IPS-15b (cell line): Measurements from ENCODE around the gene DSTYK.
A peak's percentile ranks its signal among the peaks of the same experiment; 100 is the strongest.

Experiments
- H3K27me3 ChIP-seq: one replicate; pipeline ENCODE4 v1.6.1; 2013; ENCODE audit warnings: low read length; ENCODE audit not compliant: control insufficient read depth, insufficient read depth
- H3K36me3 ChIP-seq: one replicate; pipeline ENCODE4 v1.6.1; 2013; ENCODE audit warnings: low read length; ENCODE audit not compliant: control insufficient read depth, insufficient read depth
- H3K4me1 ChIP-seq: one replicate; pipeline ENCODE4 v1.6.1; 2013; ENCODE audit warnings: mild to moderate bottlenecking, low read length; ENCODE audit not compliant: control insufficient read depth, insufficient read depth
- H3K4me3 ChIP-seq: one replicate; pipeline ENCODE4 v1.5.1; 2013; ENCODE audit warnings: low read depth, low read length
- H3K9ac ChIP-seq: one replicate; pipeline ENCODE4 v1.6.1; 2013; ENCODE audit warnings: low read depth, mild to moderate bottlenecking, low read length
- H3K9me3 ChIP-seq: one replicate; pipeline ENCODE4 v1.6.1; 2013; ENCODE audit warnings: mild to moderate bottlenecking, low read length; ENCODE audit not compliant: control insufficient read depth, insufficient read depth

DSTYK gene

DNA sequence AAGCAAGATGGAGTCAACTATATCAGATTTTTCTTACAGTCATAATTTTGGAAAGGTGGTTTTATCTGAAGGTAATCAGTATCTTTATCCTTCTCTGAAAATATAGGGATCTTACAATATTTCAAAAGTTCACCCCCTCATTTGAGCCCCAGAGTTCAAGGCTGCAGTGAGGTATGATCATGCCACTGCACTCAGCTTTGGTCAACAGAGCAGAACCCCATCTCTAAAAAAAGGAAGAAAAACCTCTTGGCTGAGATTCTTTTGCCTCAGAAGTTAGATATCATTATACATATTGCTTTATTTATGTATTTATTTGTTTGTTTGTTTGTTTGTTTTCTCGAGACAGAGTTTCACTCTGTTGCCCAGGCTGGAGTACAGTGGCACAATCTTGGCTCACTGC, 78.2 kb downstream of the DSTYK start:
- Histone ChIP-seq H3K27me3 (no peaks in the 10 kb centered on the region), H3K9me3 (no peaks in the 10 kb centered on the region), H3K4me3 (no peak overlapping the region), H3K36me3 (no peaks in the 10 kb centered on the region), H3K9ac (no peak overlapping the region), H3K4me1 (peaks cover 3% of the 10 kb centered on the region)

DNA sequence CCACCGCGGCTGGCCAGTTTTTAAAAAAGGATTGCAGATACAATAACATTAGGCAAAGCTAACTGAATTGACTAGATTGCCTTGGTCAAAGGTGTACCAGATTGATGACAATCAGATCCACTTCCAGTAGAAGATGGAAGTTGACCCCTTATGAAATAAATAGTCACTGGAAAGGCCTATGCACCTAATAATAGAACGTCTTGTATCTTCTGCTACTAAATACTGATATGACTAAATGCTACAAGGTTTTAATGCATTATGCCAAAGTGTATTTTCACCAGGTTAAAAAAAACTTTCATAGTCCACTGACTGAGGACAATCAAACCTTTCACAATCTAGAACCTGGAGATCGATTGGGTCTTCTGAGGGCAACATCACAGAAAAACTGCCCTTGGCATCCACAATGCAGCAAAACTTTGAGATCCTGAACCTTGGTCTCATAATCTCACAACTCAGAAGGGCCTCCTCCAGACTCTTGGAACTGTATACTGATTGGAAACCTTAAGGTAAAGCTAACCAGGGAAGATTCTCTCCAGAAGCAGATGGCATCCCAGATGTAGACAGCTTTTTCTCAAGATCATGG, 82.0 kb downstream of the DSTYK start:
- no peaks in the 10 kb centered on the region for H3K27me3 ChIP-seq
- no peaks in the 10 kb centered on the region for H3K36me3 ChIP-seq
- H3K4me1 ChIP-seq: no peaks in the 10 kb centered on the region
- H3K9me3 ChIP-seq: no peaks in the 10 kb centered on the region
- H3K4me3 ChIP-seq: no peak overlapping the region
- H3K9ac ChIP-seq: no peak overlapping the region

GRCh38 chr1:205128050-205128449, 83.5 kb downstream of the DSTYK start:
- Histone ChIP-seq H3K4me1 (no peaks in the 10 kb centered on the region), H3K9me3 (no peaks in the 10 kb centered on the region), H3K36me3 (no peaks in the 10 kb centered on the region), H3K9ac (no peak overlapping the region), H3K4me3 (no peak overlapping the region), H3K27me3 (no peaks in the 10 kb centered on the region)

DNA sequence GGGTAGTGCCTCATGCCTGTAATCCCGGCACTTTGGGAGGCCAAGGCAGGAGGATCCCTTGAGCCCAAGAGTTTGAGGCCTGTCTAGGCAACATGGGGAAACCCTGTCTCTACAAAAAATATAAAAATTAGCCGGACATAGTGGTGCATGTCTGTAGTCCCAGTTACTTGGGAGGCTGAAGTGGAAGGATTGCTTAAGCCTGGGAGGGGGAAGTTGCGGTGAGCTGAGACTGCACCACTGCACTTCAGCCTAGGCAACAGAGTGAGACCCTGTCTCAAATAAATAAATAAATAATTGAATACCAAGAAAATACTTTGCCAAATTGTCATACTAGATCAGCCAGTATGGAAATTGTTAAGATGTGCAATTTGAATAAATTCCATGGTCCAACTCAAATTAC, 83.9 kb downstream of the DSTYK start:
- no peaks in the 10 kb centered on the region for H3K9me3 ChIP-seq
- H3K36me3 ChIP-seq: no peaks in the 10 kb centered on the region
- no peaks in the 10 kb centered on the region for H3K27me3 ChIP-seq
- no peak overlapping the region for H3K9ac ChIP-seq
- no peak overlapping the region for H3K4me3 ChIP-seq
- H3K4me1 ChIP-seq: no peaks in the 10 kb centered on the region

DNA sequence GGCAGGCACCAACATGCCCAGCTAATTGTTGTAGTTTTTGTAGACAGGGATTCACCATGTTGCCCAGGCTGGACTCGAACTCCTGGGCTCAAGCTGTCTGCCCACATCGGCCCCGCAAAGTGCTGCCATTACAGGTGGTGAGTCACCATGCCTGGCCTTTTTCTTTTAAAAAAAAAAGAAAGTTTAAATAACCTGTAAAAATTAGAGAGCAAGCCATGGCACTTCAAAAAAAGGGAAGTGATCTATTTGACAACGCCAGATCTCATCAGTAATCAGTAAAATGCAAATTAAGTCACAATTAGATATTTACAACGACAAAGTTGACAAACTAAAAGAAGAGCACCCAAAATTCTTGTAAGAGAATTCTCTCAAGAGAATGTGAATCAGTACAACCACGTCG, 86.8 kb downstream of the DSTYK start:
- Histone ChIP-seq H3K36me3 (no peaks in the 10 kb centered on the region), H3K4me3 (no peak overlapping the region), H3K4me1 (peaks cover 7% of the 10 kb centered on the region), H3K9ac (no peak overlapping the region), H3K27me3 (no peaks in the 10 kb centered on the region), H3K9me3 (no peaks in the 10 kb centered on the region)

DNA sequence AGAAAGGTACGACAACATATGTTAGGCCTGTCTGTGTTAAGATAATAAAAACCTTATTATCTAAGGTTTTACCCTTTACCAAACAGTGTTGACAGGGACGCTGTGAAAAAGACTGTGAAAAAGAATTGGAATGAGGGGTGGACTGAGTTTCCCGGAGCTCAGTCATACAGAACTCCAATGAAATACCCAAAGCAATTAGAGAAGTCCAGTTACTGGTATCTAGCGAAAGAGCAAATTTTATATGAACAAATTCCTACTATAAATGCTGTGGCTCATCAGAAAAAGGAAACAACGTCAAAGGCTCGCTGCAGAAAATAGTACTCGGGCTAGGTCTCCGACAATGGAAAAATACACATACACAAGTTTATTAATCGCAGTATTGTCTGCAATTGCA, 89.0 kb downstream of the DSTYK start:
- H3K4me1 ChIP-seq: peaks cover 7% of the 10 kb centered on the region
- H3K9ac ChIP-seq: peak overlapping the region; percentile 17
- no peaks in the 10 kb centered on the region for H3K36me3 ChIP-seq
- no peaks in the 10 kb centered on the region for H3K9me3 ChIP-seq
- peak overlapping the region; percentile 96 for H3K4me3 ChIP-seq
- H3K27me3 ChIP-seq: no peaks in the 10 kb centered on the region

- Histone ChIP-seq H3K36me3 (no peaks in the 10 kb centered on the region), H3K9ac (peak within 1 kb of the TSS; percentile 96), H3K27me3 (no peaks in the 10 kb centered on the region), H3K4me1 (peaks cover 7% of the 10 kb centered on the region), H3K9me3 (no peaks in the 10 kb centered on the region), H3K4me3 (peak within 1 kb of the TSS; percentile 96)
These were observed 89.6 kb downstream of the DSTYK start, which contains the start of gene RBBP5 for GRCh38 chr1:205121660-205122488. Gene RBBP5 (minus strand): TSS chr1:205121978. CDS start chr1:205121873, 105 bp downstream.

DNA sequence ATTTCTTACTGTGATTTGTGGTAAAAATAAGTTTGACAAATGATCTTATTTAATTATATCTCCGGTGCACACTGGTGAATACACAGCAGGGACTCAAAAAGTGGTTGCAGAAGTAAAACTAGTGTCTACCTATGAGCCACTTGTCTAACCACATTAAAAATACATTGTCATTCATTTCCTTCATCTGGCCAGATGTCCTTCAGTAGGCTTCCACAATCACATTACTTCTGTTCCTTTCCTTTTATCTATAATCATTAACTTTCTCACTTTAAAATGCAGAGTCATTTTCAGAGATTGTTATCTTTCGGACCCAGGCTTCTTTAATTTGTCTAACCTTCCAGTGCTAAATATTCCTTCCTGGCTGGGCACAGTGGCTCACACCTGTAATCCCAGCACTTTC, 92.8 kb downstream of the DSTYK start:
- Histone ChIP-seq H3K4me3 (no peak overlapping the region), H3K9me3 (no peaks in the 10 kb centered on the region), H3K4me1 (peaks cover 7% of the 10 kb centered on the region), H3K36me3 (no peaks in the 10 kb centered on the region), H3K9ac (no peak overlapping the region), H3K27me3 (no peaks in the 10 kb centered on the region)

- Histone ChIP-seq H3K4me3 (no peak overlapping the region), H3K4me1 (no peaks in the 10 kb centered on the region), H3K9me3 (no peaks in the 10 kb centered on the region), H3K36me3 (no peaks in the 10 kb centered on the region), H3K9ac (no peak overlapping the region), H3K27me3 (no peaks in the 10 kb centered on the region)
These were observed 100.1 kb downstream of the DSTYK start for GRCh38 chr1:205111354-205111753.

DNA sequence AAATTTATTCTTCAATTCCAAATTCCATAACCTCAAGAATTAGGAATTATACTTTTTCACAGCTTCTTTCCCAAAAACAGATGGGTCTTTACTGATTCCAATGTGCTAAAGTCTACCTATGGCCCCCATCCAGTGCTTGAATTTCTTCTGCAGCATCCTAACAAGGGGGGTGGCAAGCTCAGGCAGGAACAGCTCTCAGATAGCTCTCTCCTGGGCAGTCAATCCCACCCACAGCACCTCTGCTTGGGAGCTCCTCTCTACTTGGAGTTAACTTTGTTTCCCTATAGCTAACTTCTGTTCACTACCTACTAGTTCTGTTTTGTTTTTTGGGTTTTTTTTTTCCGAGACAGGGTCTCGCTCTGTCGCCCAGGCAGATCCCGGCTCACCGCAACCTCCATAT, 101.8 kb downstream of the DSTYK start:
- H3K36me3 ChIP-seq: peaks cover 4% of the 10 kb centered on the region
- H3K9me3 ChIP-seq: no peaks in the 10 kb centered on the region
- no peak overlapping the region for H3K4me3 ChIP-seq
- no peaks in the 10 kb centered on the region for H3K4me1 ChIP-seq
- H3K27me3 ChIP-seq: no peaks in the 10 kb centered on the region
- no peak overlapping the region for H3K9ac ChIP-seq

DNA sequence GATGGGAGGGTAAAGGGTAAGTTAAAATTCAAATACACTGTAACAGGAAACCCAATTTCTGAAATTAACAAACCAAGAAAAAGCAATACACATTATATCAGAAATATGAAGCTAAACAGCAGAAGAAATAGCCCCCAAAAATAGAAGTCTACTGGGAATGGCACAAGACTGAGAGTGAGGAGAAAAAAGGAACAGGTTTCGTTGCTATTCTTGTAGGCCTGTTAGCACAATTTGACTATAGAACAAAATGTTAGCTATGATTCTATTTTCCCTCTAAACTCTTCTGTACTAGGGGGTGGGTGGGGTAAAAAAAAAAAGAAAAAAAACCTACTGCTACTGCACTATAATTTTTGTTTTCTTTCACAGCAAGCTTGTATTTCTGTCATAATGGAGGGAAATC, 102.2 kb downstream of the DSTYK start:
- no peak overlapping the region for H3K9ac ChIP-seq
- H3K36me3 ChIP-seq: peaks cover 4% of the 10 kb centered on the region
- H3K4me3 ChIP-seq: no peak overlapping the region

GRCh38 chr1:205108464-205108863, 103.0 kb downstream of the DSTYK start:
- Histone ChIP-seq H3K27me3 (no peaks in the 10 kb centered on the region), H3K9me3 (no peaks in the 10 kb centered on the region), H3K4me1 (no peaks in the 10 kb centered on the region), H3K36me3 (peaks cover 4% of the 10 kb centered on the region), H3K9ac (no peak overlapping the region), H3K4me3 (no peak overlapping the region)

More for the DNA sequence above, 102.2 kb downstream of the DSTYK start:
- Histone ChIP-seq H3K4me1 (no peaks in the 10 kb centered on the region), H3K27me3 (no peaks in the 10 kb centered on the region), H3K9me3 (no peaks in the 10 kb centered on the region)
